ENCODE results near the gene PRR7.

DNA sequence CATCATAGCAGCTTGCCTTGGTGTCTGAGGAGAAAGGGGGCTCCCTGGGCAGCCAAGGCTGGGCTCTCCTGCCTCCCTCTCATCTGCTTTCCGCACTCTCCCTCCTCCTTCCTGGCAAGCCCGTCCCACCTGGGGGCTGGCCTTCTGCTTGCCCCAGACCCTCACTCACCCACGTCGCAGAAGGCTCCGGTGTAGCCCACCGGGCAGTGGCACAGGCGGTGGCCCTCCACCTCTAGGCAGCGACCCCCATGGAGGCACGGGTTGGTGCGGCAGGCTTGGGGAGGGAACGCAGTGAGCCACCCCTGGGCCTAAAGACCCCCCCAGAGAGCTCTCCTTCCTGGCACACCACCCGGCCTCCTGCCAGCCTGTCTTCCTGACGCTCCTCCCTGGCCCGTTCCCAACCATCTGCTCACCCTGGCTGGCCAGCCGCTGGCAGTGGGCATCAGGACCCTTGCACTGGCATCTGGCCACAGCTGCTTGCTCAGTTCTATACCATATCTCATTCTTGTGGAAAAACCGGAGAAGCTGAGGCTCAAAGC, 41.9 kb upstream of the PRR7 start:
- TF ChIP-seq, protein P1, sequence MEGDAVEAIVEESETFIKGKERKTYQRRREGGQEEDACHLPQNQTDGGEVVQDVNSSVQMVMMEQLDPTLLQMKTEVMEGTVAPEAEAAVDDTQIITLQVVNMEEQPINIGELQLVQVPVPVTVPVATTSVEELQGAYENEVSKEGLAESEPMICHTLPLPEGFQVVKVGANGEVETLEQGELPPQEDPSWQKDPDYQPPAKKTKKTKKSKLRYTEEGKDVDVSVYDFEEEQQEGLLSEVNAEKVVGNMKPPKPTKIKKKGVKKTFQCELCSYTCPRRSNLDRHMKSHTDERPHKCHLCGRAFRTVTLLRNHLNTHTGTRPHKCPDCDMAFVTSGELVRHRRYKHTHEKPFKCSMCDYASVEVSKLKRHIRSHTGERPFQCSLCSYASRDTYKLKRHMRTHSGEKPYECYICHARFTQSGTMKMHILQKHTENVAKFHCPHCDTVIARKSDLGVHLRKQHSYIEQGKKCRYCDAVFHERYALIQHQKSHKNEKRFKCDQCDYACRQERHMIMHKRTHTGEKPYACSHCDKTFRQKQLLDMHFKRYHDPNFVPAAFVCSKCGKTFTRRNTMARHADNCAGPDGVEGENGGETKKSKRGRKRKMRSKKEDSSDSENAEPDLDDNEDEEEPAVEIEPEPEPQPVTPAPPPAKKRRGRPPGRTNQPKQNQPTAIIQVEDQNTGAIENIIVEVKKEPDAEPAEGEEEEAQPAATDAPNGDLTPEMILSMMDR (conservative IDR thresholded peaks at IDR 0.05; ENCODE audit: low read depth in 2 of 2): no peak
- TF ChIP-seq, protein P2, sequence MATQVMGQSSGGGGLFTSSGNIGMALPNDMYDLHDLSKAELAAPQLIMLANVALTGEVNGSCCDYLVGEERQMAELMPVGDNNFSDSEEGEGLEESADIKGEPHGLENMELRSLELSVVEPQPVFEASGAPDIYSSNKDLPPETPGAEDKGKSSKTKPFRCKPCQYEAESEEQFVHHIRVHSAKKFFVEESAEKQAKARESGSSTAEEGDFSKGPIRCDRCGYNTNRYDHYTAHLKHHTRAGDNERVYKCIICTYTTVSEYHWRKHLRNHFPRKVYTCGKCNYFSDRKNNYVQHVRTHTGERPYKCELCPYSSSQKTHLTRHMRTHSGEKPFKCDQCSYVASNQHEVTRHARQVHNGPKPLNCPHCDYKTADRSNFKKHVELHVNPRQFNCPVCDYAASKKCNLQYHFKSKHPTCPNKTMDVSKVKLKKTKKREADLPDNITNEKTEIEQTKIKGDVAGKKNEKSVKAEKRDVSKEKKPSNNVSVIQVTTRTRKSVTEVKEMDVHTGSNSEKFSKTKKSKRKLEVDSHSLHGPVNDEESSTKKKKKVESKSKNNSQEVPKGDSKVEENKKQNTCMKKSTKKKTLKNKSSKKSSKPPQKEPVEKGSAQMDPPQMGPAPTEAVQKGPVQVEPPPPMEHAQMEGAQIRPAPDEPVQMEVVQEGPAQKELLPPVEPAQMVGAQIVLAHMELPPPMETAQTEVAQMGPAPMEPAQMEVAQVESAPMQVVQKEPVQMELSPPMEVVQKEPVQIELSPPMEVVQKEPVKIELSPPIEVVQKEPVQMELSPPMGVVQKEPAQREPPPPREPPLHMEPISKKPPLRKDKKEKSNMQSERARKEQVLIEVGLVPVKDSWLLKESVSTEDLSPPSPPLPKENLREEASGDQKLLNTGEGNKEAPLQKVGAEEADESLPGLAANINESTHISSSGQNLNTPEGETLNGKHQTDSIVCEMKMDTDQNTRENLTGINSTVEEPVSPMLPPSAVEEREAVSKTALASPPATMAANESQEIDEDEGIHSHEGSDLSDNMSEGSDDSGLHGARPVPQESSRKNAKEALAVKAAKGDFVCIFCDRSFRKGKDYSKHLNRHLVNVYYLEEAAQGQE (IDR thresholded peaks at IDR 0.05; ENCODE audit: unreplicated experiment): no peak

Data from GM23338 (cell line).